Measurements from ENCODE around the gene CTAGE4.
"Not testable (repeated sequence)": the region's sequence is repeated elsewhere in the genome, so short reads cannot be mapped to it uniquely, and the experiment has no call there.

Gene CTAGE4

DNA sequence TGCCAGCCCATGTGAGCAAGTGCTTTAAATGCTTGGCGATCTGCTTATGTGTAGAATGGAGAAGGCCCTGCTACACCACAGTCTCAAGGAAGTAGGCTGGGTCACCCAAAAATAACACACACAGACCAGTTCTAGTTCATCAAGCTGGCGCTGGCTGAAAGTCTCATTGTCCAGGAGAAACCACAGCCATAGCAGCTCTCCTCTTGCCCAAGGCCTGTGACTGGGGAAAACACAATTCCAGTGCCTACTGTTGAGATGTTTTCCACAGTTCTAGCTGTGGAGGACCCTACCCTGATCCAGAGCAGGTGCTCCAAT, 4.1 kb upstream of the CTAGE4 start:
- H3K27ac ChIP-seq (ENCODE audit: low read depth, low read length); H3K9ac ChIP-seq (ENCODE audit: low read length): not testable (repeated sequence)

DNA sequence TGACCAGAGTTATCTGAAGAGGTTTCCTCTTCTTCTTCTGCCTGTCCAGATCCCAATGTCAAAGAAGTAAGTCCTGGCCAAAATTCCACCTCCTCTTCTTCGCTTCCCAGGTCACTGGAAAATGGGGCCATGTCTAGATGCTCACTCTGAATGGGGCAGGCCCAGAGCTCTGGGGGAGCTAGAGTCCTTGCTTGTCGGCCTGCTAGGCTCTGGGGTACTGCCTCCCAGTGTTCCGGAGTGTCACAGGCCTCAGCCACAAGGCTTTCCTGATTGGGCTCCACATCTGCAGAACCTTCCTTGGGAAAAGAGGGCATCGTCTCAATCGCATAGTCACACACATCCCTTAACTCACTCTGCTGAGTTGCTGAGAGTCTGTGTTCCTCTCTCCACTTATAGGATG, 4.6 kb downstream of the CTAGE4 start:
- H3K9me3 ChIP-seq (ENCODE audit: control insufficient read depth, insufficient read depth, low read depth, low read length); H3K36me3 ChIP-seq (ENCODE audit: control insufficient read depth, insufficient read depth, low read length); H3K4me1 ChIP-seq (ENCODE audit: control insufficient read depth, insufficient read depth, low read length); H3K9ac ChIP-seq (ENCODE audit: low read length); H3K27me3 ChIP-seq (ENCODE audit: control insufficient read depth, insufficient read depth, low read length); H3K4me3 ChIP-seq (ENCODE audit: low read depth, low read length); H3K27ac ChIP-seq (ENCODE audit: low read depth, low read length): not testable (repeated sequence)

More for the DNA sequence above, 4.1 kb upstream of the CTAGE4 start:
- H3K36me3 ChIP-seq (ENCODE audit: control insufficient read depth, insufficient read depth, low read length); H3K9me3 ChIP-seq (ENCODE audit: control insufficient read depth, insufficient read depth, low read depth, low read length); H3K4me3 ChIP-seq (ENCODE audit: low read depth, low read length); H3K4me1 ChIP-seq (ENCODE audit: control insufficient read depth, insufficient read depth, low read length); H3K27me3 ChIP-seq (ENCODE audit: control insufficient read depth, insufficient read depth, low read length): not testable (repeated sequence)

DNA sequence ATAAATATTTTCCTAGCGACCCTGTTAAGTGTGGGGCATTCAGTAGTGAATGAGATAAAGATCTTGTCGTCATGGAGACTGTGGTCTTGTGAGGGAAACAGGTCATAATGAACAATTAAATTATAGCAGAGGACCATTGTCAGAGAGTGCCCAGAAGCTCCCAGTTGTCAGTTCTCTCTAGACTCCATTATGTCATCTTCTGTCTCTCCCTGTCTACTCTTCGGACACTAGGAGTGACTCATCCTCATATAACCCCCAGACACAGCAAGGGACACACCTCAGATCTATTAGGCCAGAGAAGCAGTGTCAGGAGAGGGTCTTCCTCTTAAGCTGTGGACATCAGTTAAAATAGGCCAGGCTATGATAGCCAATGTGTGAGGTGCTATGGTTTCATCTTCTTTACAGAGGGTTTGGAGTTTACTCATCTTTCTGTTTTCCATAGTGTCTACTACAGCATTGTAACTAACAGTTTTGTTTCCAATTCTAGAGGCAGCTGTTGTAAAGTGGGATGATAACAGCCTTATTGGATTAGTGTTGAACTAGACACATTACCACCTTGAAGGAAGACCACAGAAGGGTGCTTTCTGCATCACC, 5.4 kb downstream of the CTAGE4 start:
- not testable (repeated sequence) for H3K4me3 ChIP-seq (ENCODE audit: low read depth, low read length); H3K36me3 ChIP-seq (ENCODE audit: control insufficient read depth, insufficient read depth, low read length); H3K27me3 ChIP-seq (ENCODE audit: control insufficient read depth, insufficient read depth, low read length); H3K9ac ChIP-seq (ENCODE audit: low read length); H3K27ac ChIP-seq (ENCODE audit: low read depth, low read length); H3K9me3 ChIP-seq (ENCODE audit: control insufficient read depth, insufficient read depth, low read depth, low read length); H3K4me1 ChIP-seq (ENCODE audit: control insufficient read depth, insufficient read depth, low read length)

DNA sequence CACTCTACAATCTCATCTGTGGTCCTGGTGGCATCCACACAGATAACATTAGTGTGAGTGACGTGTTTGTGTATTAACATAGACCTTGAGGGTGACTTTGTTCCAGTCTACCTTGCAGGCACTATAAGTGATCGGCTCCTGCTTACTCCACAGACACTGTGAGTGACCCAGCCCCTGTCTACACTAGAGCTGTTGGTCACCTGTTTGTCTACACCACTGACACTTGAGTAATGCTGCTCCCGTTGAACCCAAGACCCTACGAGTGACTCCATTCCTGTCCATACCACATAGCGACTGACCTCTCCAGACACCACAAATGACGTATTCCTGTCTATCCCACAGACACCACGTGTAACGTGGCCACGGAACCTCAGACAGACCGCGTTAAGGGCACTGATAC, 10.5 kb downstream of the CTAGE4 start:
- H3K27me3 ChIP-seq (ENCODE audit: control insufficient read depth, insufficient read depth, low read length); H3K9me3 ChIP-seq (ENCODE audit: control insufficient read depth, insufficient read depth, low read depth, low read length); H3K9ac ChIP-seq (ENCODE audit: low read length); H3K4me1 ChIP-seq (ENCODE audit: control insufficient read depth, insufficient read depth, low read length); H3K4me3 ChIP-seq (ENCODE audit: low read depth, low read length); H3K36me3 ChIP-seq (ENCODE audit: control insufficient read depth, insufficient read depth, low read length); H3K27ac ChIP-seq (ENCODE audit: low read depth, low read length): not testable (repeated sequence)

DNA sequence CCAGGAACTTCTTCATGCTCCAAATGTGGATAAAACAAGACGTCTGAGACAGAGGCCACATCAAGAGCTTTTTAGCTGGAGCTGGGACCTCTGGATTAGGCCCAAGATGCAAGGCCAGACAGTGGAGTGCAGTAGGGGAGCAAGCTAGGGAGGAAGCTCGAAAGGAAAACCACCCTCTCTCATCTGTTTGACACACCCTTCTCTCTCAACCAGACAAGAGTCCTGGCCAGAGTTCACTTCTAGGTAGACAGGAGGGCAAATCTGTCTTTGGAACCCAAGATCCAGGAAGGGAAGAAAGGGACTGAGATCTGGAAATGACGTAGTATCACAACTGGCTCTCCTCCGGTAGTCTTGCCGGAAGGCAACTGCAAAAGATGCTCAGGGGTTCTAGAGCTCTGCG, 11.2 kb downstream of the CTAGE4 start:
- H3K4me1 ChIP-seq (ENCODE audit: control insufficient read depth, insufficient read depth, low read length); H3K9me3 ChIP-seq (ENCODE audit: control insufficient read depth, insufficient read depth, low read depth, low read length); H3K27me3 ChIP-seq (ENCODE audit: control insufficient read depth, insufficient read depth, low read length): not testable (repeated sequence)

DNA sequence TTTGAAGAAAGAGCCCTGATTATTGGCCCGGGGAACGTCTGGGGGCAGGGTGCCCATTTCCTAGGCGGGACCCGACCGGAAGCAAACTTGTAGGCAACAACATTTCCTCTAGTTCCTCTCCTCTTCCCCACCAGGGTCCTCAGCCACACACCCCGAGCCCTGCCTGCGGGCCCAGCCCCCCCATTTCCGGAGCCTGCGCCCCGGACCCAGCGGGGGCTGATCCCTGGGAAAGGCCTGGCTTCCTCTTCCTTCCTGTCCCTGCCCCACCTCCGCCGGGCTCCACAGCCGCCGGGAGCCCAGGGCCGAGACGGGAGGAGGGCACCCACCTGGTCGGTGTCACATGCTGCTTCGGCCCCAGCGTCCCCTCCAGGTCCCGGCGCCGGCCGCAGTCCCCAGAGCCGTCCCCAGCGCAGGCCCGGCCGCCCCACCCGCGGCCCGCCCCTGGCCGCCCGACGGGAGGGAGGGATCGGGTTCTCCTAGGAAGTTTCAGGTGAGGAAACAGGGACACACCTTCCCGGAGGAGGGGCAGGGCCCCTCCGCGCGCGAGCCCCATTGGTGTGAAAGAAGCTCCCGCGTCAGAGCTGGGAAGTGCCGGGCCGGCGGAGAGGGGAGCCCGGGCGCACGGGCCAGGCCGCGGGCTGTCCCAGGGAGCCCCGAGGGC, 12.1 kb downstream of the CTAGE4 start, which contains the start of gene ARHGEF35:
TSS of gene ARHGEF35 (minus strand) at position 622 of the 661 bp plus-strand sequence. CDS start 7,450 bp downstream, outside the sequence.
- H3K27ac ChIP-seq (ENCODE audit: low read depth, low read length); H3K36me3 ChIP-seq (ENCODE audit: control insufficient read depth, insufficient read depth, low read length); H3K27me3 ChIP-seq (ENCODE audit: control insufficient read depth, insufficient read depth, low read length); H3K4me1 ChIP-seq (ENCODE audit: control insufficient read depth, insufficient read depth, low read length); H3K9ac ChIP-seq (ENCODE audit: low read length); H3K4me3 ChIP-seq (ENCODE audit: low read depth, low read length); H3K9me3 ChIP-seq (ENCODE audit: control insufficient read depth, insufficient read depth, low read depth, low read length): not testable (repeated sequence)

More for the DNA sequence above, 11.2 kb downstream of the CTAGE4 start:
- H3K36me3 ChIP-seq (ENCODE audit: control insufficient read depth, insufficient read depth, low read length); H3K9ac ChIP-seq (ENCODE audit: low read length); H3K27ac ChIP-seq (ENCODE audit: low read depth, low read length); H3K4me3 ChIP-seq (ENCODE audit: low read depth, low read length): not testable (repeated sequence)

DNA sequence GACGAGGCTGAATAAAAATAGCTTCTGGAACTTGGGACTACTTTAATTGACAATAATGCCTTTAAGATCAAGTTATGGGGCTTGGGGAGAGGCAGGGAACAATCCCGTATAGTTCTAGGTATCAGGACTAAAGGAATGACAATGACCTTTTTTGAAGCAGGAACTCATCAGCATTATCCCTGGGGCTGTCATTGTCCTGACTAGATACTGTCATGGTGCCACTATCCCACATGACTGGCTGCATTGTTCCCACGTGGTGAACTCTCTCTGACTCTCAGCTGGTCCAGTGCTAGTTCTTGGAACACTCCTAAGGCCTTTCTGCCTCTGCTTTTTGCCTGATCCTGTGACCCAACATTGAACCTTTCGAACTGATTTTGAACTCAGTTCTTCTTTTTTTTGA, 15.7 kb downstream of the CTAGE4 start:
- H3K4me1 ChIP-seq (ENCODE audit: control insufficient read depth, insufficient read depth, low read length); H3K27ac ChIP-seq (ENCODE audit: low read depth, low read length); H3K9me3 ChIP-seq (ENCODE audit: control insufficient read depth, insufficient read depth, low read depth, low read length); H3K9ac ChIP-seq (ENCODE audit: low read length); H3K36me3 ChIP-seq (ENCODE audit: control insufficient read depth, insufficient read depth, low read length); H3K4me3 ChIP-seq (ENCODE audit: low read depth, low read length); H3K27me3 ChIP-seq (ENCODE audit: control insufficient read depth, insufficient read depth, low read length): not testable (repeated sequence)

DNA sequence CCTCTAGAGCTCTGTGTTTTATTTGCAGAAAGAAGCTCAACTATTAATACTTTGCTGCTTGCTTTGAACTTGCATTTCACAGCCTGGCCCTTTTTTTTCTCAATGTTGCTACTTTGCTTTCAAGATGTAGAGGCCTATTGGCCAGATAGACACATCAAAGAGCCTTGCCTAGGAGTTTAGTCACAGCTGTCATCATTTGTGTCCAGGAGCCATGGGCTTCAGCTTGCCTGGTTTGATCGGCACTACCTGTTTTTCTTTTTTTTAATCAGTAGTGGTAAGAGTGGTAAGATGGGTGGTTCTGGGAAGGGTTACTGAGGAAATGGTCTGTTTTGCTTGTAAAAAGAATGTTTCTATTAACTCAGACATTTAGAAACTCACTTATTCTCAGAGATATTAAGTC, 18.7 kb downstream of the CTAGE4 start:
- H3K4me3 ChIP-seq (ENCODE audit: low read depth, low read length); H3K36me3 ChIP-seq (ENCODE audit: control insufficient read depth, insufficient read depth, low read length); H3K27ac ChIP-seq (ENCODE audit: low read depth, low read length); H3K4me1 ChIP-seq (ENCODE audit: control insufficient read depth, insufficient read depth, low read length); H3K9ac ChIP-seq (ENCODE audit: low read length); H3K27me3 ChIP-seq (ENCODE audit: control insufficient read depth, insufficient read depth, low read length); H3K9me3 ChIP-seq (ENCODE audit: control insufficient read depth, insufficient read depth, low read depth, low read length): not testable (repeated sequence)

DNA sequence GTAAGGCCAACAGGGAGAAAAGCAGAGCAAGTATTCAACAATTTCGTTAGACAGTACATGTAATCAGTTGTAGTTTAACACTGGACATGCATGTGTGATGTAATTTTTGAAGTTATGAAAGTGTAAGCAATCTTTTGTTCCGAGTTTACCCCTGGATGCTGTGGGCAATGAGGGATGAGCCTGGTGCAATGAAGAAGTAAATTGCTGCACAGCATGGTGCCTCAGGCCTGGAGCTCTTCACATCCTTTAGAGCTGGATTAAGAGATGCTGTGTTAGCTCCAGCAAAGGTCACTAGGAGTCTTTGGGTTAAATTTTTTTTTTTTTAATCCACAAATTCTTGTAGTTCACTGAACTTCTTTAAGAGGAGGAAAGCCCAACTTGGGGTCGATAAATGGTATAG, 19.8 kb downstream of the CTAGE4 start:
- H3K9me3 ChIP-seq (ENCODE audit: control insufficient read depth, insufficient read depth, low read depth, low read length); H3K4me1 ChIP-seq (ENCODE audit: control insufficient read depth, insufficient read depth, low read length); H3K36me3 ChIP-seq (ENCODE audit: control insufficient read depth, insufficient read depth, low read length); H3K27ac ChIP-seq (ENCODE audit: low read depth, low read length); H3K27me3 ChIP-seq (ENCODE audit: control insufficient read depth, insufficient read depth, low read length); H3K9ac ChIP-seq (ENCODE audit: low read length); H3K4me3 ChIP-seq (ENCODE audit: low read depth, low read length): not testable (repeated sequence)

DNA sequence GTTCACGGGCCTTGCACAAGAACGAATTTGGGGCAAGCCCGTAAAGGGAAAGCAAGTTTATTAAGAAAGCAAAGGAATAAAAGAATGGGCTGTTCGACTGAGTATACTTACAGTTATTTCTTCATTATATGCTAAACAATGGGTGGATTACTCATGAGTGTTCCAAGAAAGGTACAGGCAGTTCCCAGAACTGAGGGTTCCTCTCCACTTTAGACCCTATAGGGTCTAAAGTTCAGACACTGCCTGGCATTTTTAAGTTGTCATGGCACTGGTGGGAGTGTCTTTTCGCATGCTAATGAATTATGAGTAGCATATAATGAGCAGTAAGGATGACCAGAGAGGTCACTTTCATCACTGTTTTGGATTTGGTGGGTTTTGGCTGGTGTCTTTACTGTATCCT, 22.0 kb downstream of the CTAGE4 start:
- H3K9ac ChIP-seq (ENCODE audit: low read length); H3K27me3 ChIP-seq (ENCODE audit: control insufficient read depth, insufficient read depth, low read length); H3K4me1 ChIP-seq (ENCODE audit: control insufficient read depth, insufficient read depth, low read length); H3K4me3 ChIP-seq (ENCODE audit: low read depth, low read length); H3K27ac ChIP-seq (ENCODE audit: low read depth, low read length); H3K9me3 ChIP-seq (ENCODE audit: control insufficient read depth, insufficient read depth, low read depth, low read length); H3K36me3 ChIP-seq (ENCODE audit: control insufficient read depth, insufficient read depth, low read length): not testable (repeated sequence)

DNA sequence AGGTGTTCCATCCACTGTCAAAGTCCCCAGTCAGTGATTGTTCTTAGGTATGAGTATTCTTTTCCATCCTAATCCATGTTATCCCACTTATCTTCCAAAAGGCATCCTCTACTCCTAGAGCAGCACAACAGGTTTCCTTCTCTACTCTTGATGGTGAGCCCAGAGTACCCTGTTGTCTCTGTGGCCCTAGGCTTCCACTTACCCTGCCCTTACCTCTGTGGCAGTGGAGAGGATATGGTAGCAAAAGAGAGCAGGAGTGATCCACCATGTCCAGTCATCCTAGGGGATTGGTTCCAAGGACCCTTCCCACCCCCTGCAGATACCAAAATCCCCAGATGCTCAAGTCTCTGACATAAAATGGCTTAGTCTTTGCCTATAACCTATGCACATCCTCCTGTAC, 33.9 kb downstream of the CTAGE4 start:
- not testable (repeated sequence) for H3K27me3 ChIP-seq (ENCODE audit: control insufficient read depth, insufficient read depth, low read length); H3K9ac ChIP-seq (ENCODE audit: low read length); H3K9me3 ChIP-seq (ENCODE audit: control insufficient read depth, insufficient read depth, low read depth, low read length); H3K36me3 ChIP-seq (ENCODE audit: control insufficient read depth, insufficient read depth, low read length); H3K27ac ChIP-seq (ENCODE audit: low read depth, low read length); H3K4me3 ChIP-seq (ENCODE audit: low read depth, low read length); H3K4me1 ChIP-seq (ENCODE audit: control insufficient read depth, insufficient read depth, low read length)

DNA sequence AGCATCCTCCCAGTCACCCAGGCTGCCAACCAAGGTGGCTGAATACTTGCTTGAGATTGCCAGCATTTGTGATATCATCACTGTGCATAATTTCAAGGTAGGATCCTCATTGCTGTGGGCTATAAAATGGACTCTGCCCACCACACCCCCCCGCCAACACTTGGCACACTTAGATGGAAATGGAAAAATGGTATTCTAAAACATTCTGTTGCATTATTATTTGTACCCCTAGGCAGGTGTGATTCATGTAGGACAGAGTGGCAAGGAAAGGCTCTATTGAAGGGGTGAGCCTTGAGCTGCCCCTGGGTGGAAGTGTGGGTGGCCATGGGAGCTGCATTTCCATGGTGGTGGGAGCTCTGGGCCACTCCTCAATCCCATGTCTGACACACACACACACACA, 35.3 kb downstream of the CTAGE4 start:
- not testable (repeated sequence) for H3K27me3 ChIP-seq (ENCODE audit: control insufficient read depth, insufficient read depth, low read length); H3K9me3 ChIP-seq (ENCODE audit: control insufficient read depth, insufficient read depth, low read depth, low read length); H3K4me1 ChIP-seq (ENCODE audit: control insufficient read depth, insufficient read depth, low read length); H3K4me3 ChIP-seq (ENCODE audit: low read depth, low read length); H3K27ac ChIP-seq (ENCODE audit: low read depth, low read length); H3K9ac ChIP-seq (ENCODE audit: low read length); H3K36me3 ChIP-seq (ENCODE audit: control insufficient read depth, insufficient read depth, low read length)

All from HUES6 (cell line).